Sigmoid colon (tissue), 4 donors: ENCODE data around the gene AMER3.

Experiments used
- EP300 ChIP-seq, 4 donors: sonication (generic); formaldehyde crosslinking; IDR thresholded peaks; one replicate each; pipeline ENCODE4 v1.6.1; 2017; ENCODE audit warnings: antibody characterized with exemption in 4 of 4
- POLR2A ChIP-seq, 2 donors: fragments of 450-650 bp; IDR thresholded peaks; one replicate each; pipeline ENCODE4 v1.6.1; 2016; ENCODE audit warnings: antibody characterized with exemption in 2 of 2, mild to moderate bottlenecking in 2 of 2, moderate library complexity in 2 of 2
- TF ChIP-seq, protein P1 (sequence below), 4 experiments: fragments of 450-650 bp in 3 of 4; fragments of 200-600 bp in 1 of 4; IDR thresholded peaks; one replicate each; pipeline ENCODE4 v1.5.1; 2016 to 2019; ENCODE audit warnings: antibody characterized with exemption in 4 of 4, mild to moderate bottlenecking in 3 of 4, moderate library complexity in 2 of 4

DNA sequence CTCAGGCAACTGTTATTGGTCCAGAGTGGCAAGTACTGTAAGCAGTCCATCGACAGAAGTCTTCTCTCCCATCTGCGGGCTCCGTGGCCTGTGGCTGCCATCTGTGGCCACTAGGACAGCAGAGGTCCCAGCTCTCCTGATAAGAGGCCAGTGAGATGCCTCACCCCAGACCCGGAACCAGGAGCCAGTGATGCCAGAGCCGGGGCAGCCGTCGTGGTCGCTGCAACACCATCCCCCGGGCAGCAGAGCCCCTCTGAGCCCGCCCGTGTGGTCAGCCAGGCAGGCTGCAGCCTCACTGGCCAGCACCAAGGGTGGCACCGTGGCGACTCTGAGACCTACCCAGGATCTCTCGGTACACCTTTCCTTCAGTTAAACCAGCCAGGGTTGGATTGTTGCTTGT is 17.7 kb upstream of the AMER3 start:
- no peak for TF ChIP-seq POLR2A (IDR thresholded peaks at IDR 0.05)
- TF ChIP-seq, protein P1, sequence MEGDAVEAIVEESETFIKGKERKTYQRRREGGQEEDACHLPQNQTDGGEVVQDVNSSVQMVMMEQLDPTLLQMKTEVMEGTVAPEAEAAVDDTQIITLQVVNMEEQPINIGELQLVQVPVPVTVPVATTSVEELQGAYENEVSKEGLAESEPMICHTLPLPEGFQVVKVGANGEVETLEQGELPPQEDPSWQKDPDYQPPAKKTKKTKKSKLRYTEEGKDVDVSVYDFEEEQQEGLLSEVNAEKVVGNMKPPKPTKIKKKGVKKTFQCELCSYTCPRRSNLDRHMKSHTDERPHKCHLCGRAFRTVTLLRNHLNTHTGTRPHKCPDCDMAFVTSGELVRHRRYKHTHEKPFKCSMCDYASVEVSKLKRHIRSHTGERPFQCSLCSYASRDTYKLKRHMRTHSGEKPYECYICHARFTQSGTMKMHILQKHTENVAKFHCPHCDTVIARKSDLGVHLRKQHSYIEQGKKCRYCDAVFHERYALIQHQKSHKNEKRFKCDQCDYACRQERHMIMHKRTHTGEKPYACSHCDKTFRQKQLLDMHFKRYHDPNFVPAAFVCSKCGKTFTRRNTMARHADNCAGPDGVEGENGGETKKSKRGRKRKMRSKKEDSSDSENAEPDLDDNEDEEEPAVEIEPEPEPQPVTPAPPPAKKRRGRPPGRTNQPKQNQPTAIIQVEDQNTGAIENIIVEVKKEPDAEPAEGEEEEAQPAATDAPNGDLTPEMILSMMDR (IDR thresholded peaks at IDR 0.05) = no peak
- TF ChIP-seq EP300 (IDR thresholded peaks at IDR 0.05) = no peak
